SHP77 treated with DMSO at 0.1 percent for 48 hours (cell line): ENCODE data around the gene RPA1.
"Not testable (repeated sequence)": the region's sequence is repeated elsewhere in the genome, so short reads cannot be mapped to it uniquely, and the experiment has no call there.

Experiments used
- DNase-seq: peaks from one replicate; lab custom pipeline; 2025; lab: John Stamatoyannopoulos, UW

The RPA1 gene

GRCh38 chr17:1820528-1821252 lies 9.1 kb upstream of the RPA1 start:
- no peak for DNase-seq

- DNase-seq, result no peak
Observed at GRCh38 chr17:1829216-1829591, 601 bp upstream of the RPA1 start.

- peak; percentile 24 for DNase-seq
Observed at GRCh38 chr17:1830288-1830687, 483 bp downstream of the RPA1 start.

- DNase-seq, result no peak
Observed at GRCh38 chr17:1834380-1835149, 4.8 kb downstream of the RPA1 start.

- DNase-seq, result no peak
Observed at GRCh38 chr17:1839516-1839915, 9.7 kb downstream of the RPA1 start.

GRCh38 chr17:1843947-1844346 lies 14.1 kb downstream of the RPA1 start:
- no peak for DNase-seq

GRCh38 chr17:1847191-1847590 lies 17.4 kb downstream of the RPA1 start:
- no peak for DNase-seq

- no peak for DNase-seq
Observed at GRCh38 chr17:1852327-1852726, 22.5 kb downstream of the RPA1 start.

- DNase-seq, result no peak
Observed at GRCh38 chr17:1853698-1854097, 23.9 kb downstream of the RPA1 start.

- not testable (repeated sequence) for DNase-seq
Observed at GRCh38 chr17:1856462-1856861, 26.7 kb downstream of the RPA1 start.

GRCh38 chr17:1860978-1861377 lies 31.2 kb downstream of the RPA1 start:
- DNase-seq, result no peak

- DNase-seq, result no peak
Observed at GRCh38 chr17:1861391-1862010, 31.7 kb downstream of the RPA1 start.

- peak; percentile 15 for DNase-seq
Observed at GRCh38 chr17:1865252-1866037, 35.6 kb downstream of the RPA1 start.

GRCh38 chr17:1867307-1867706 lies 37.5 kb downstream of the RPA1 start:
- DNase-seq, result no peak

GRCh38 chr17:1868090-1868489 lies 38.3 kb downstream of the RPA1 start:
- DNase-seq, result no peak

GRCh38 chr17:1870592-1870991 lies 40.8 kb downstream of the RPA1 start:
- DNase-seq, result no peak

GRCh38 chr17:1871756-1872155 lies 42.0 kb downstream of the RPA1 start:
- no peak for DNase-seq

- DNase-seq, result no peak
Observed at GRCh38 chr17:1872254-1872653, 42.4 kb downstream of the RPA1 start.

- no peak for DNase-seq
Observed at GRCh38 chr17:1872976-1873375, 43.2 kb downstream of the RPA1 start.

GRCh38 chr17:1873418-1873817 lies 43.6 kb downstream of the RPA1 start:
- no peak for DNase-seq

GRCh38 chr17:1875597-1875996 lies 45.8 kb downstream of the RPA1 start:
- DNase-seq, result no peak

GRCh38 chr17:1878419-1879121 lies 48.8 kb downstream of the RPA1 start:
- DNase-seq, result no peak
